SU-DHL-6 (cell line): ENCODE data around the gene FCF1.

Source experiments
- CTCF ChIP-seq: fragments of 200-600 bp; sonication (generic); IDR thresholded peaks from one replicate; pipeline ENCODE4 v1.5.1; 2017; ENCODE audit warnings: antibody characterized with exemption, mild to moderate bottlenecking, low read length, moderate library complexity; ENCODE audit not compliant: insufficient read depth, poor library complexity, severe bottlenecking
- EZH2phosphoT487 ChIP-seq: fragments of 200-600 bp; sonication (generic), shearing (Covaris generic); conservative IDR thresholded peaks from 2 replicates; pipeline ENCODE4 v1.6.1; 2018; ENCODE audit warnings: mild to moderate bottlenecking, antibody characterized with exemption, low read length, moderate library complexity, mixed read lengths

- no peak for TF ChIP-seq CTCF
- no peak for TF ChIP-seq EZH2phosphoT487
Observed at GRCh38 chr14:74675219-74675618, 37.7 kb upstream of the FCF1 start.
